Colonic mucosa (tissue), 4 donors: ENCODE measurements around the gene INSYN1. TPM values are rescaled to one million over a fixed set of nuclear protein-coding genes. Genes with fewer than 3 reads are reported as not detected.

ENCODE experiments used
- DNase-seq: peaks from one replicate; pipeline ENCODE4 v3.0.0-alpha.2; 2020
- H3K27ac ChIP-seq: fragments of 200-600 bp; one replicate; pipeline ENCODE4 v1.8.0; 2021
- H3K27me3 ChIP-seq: fragments of 200-600 bp; one replicate; pipeline ENCODE4 v1.8.0; 2021
- H3K36me3 ChIP-seq: fragments of 200-600 bp; one replicate; pipeline ENCODE4 v1.8.0; 2021
- H3K4me1 ChIP-seq: fragments of 200-600 bp; one replicate; pipeline ENCODE4 v1.8.0; 2021; ENCODE audit warnings: mild to moderate bottlenecking
- H3K4me3 ChIP-seq: fragments of 200-600 bp; one replicate; pipeline ENCODE4 v1.8.0; 2021
- H3K9ac ChIP-seq, 2 donors: one replicate each; pipeline ENCODE4 v1.7.0; 2013; ENCODE audit warnings: control low read depth in 2 of 2, low read depth in 2 of 2, low read length in 2 of 2
- H3K9me3 ChIP-seq: fragments of 200-600 bp; one replicate; pipeline ENCODE4 v1.8.0; 2021
- intact Hi-C: fragments of 100-400 bp; cut with DNase I; formaldehyde crosslinking; loops from one replicate; pipeline ENCODE4 v1.14.1; 2022
- total RNA-seq, 2 donors: library from RNA; stranded (reverse); fragmentation: NEBNext Ultra II Directional in 1 of 2; extraction: Animal tissue kit (Norgen Biotek cat#: 25700) in 1 of 2; gene quantifications; one replicate each; pipeline ENCODE4 v1.2.1, GENCODE V29; 2021
- TF ChIP-seq, protein P1 (sequence below): fragments of 200-600 bp; IDR thresholded peaks from one replicate; pipeline ENCODE4 v1.8.0; 2022; ENCODE audit warnings: antibody characterized with exemption, mild to moderate bottlenecking
- donor health status: healthy.
- donor health status: DM: no; HTN: no; CAD: no.
- donor health status: DM: no; HTN: no; CAD: no.

INSYN1 gene
- total RNA-seq, 2 donors from 2014 or later: 0.32 to 0.58 TPM

DNA sequence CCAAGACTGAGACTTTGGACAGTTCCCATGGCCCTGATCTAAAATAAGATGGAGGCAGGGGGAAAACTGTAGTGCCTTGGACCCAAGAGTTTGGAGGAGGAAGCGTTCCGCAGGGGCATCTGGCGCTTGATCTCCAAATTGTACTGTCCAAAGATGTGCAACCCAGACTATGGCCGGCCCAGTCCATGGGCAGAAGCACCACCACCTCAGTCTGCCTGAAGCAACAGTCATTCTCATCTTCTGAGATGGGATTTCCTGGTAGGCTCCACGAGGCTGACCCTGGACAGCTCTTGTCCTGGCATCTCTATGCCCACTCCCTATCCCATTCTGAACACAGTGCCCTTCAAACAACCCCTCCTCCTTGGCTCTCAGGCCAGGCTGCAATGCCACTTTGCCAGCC is 3.6 kb downstream of the INSYN1 start:
- no peaks in the 10 kb centered on the region for H3K36me3 ChIP-seq
- H3K4me1 ChIP-seq: no peaks in the 10 kb centered on the region
- intact Hi-C loops: no loop called here
- H3K9me3 ChIP-seq: no peaks in the 10 kb centered on the region
- no peak overlapping the region for H3K4me3 ChIP-seq
- TF ChIP-seq, protein P1, sequence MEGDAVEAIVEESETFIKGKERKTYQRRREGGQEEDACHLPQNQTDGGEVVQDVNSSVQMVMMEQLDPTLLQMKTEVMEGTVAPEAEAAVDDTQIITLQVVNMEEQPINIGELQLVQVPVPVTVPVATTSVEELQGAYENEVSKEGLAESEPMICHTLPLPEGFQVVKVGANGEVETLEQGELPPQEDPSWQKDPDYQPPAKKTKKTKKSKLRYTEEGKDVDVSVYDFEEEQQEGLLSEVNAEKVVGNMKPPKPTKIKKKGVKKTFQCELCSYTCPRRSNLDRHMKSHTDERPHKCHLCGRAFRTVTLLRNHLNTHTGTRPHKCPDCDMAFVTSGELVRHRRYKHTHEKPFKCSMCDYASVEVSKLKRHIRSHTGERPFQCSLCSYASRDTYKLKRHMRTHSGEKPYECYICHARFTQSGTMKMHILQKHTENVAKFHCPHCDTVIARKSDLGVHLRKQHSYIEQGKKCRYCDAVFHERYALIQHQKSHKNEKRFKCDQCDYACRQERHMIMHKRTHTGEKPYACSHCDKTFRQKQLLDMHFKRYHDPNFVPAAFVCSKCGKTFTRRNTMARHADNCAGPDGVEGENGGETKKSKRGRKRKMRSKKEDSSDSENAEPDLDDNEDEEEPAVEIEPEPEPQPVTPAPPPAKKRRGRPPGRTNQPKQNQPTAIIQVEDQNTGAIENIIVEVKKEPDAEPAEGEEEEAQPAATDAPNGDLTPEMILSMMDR: no peak
- H3K27me3 ChIP-seq: peaks cover 36% of the 10 kb centered on the region
- no peak for DNase-seq
- no peak overlapping the region for H3K9ac ChIP-seq
- H3K27ac ChIP-seq: no peak overlapping the region

DNA sequence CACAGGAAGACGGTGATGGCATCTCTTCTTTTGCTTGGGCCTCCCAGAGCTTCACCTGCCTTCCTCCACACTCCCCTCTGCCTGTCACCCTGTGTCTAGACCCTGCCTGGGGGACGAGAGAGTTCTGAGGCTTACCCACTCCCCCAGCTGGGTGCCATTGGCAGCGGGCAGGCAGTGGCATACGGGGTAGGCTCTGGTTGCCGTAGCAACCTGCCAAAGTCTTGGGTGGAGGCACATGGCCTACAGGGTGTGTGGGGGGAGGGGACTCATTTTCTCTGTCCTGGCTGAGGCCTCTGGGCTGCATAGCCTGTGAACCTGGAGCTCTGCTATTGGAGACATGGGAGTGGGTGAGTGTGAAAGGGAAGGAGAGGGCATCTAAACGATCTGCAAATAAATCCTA is 4.4 kb downstream of the INSYN1 start:
- TF ChIP-seq, protein P1: no peak
- DNase-seq: no peak
- H3K9me3 ChIP-seq: no peaks in the 10 kb centered on the region
- H3K9ac ChIP-seq: no peak overlapping the region
- intact Hi-C loops: no loop called here
- H3K36me3 ChIP-seq: no peaks in the 10 kb centered on the region
- H3K27ac ChIP-seq: no peak overlapping the region
- H3K4me3 ChIP-seq: no peak overlapping the region
- no peaks in the 10 kb centered on the region for H3K4me1 ChIP-seq
- peaks cover 31% of the 10 kb centered on the region for H3K27me3 ChIP-seq

DNA sequence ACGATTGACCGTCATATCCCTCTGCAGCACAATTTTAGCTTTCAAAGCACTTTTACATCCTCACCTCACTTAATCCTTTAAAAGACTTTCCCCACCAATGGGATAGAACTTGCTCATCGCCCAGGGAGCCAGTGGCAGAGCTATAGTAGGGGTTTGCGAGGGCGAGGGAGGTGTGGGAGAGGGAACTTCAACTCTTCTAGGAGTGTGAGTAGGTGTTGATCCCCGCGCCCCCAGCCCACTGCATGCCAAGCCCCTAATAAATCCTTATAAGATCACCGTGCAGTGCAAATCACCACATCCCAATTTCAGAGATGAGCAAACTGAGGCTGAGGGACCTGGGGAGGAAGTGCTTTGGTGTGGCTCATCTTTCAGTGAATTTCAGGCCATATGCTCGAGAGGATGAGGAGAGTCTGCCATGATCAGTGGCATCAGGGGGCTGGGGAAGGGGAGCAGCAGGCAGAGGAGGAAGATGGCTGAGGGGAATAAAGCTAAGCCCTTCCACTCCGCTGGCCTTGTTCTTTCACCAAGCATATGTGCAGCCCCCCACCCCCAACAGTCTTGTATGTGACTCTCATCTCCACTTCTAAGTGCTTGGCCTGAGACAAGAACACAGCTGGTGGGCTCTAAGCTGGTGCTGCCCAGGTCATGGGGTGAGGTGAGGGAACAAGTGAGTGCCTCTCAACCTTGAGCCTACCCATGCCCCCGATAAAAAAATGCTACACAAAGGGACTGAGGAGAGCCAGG is 5.1 kb downstream of the INSYN1 start:
- peaks cover 25% of the 10 kb centered on the region for H3K27me3 ChIP-seq
- H3K27ac ChIP-seq: no peak overlapping the region
- intact Hi-C loops: no loop called here
- H3K4me3 ChIP-seq: no peak overlapping the region
- no peak overlapping the region for H3K9ac ChIP-seq
- no peaks in the 10 kb centered on the region for H3K9me3 ChIP-seq
- DNase-seq: no peak
- TF ChIP-seq, protein P1: no peak
- H3K36me3 ChIP-seq: no peaks in the 10 kb centered on the region
- H3K4me1 ChIP-seq: no peaks in the 10 kb centered on the region

DNA sequence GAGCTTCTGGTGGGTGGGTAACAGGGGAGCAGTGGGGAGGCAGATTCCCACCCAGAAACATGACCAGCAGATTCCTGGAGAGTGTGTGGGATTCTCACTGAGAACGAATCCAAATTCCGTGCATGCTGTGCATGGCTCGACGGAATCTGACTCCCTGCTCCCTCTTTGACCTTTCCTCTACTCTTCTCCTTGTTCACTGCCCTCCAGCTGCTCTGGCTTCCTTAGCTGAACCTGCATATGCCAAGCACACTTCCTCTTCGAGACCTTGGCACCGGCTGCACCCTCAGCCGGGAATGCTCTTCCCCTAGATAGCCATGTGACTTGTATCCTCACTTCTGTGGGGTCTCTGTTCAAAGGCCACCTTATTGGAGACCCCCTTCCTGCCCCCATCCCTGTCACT is 6.3 kb downstream of the INSYN1 start:
- intact Hi-C loops: no loop called here
- TF ChIP-seq, protein P1: no peak
- Histone ChIP-seq H3K36me3 (no peaks in the 10 kb centered on the region), H3K9me3 (no peaks in the 10 kb centered on the region), H3K27me3 (peaks cover 16% of the 10 kb centered on the region), H3K9ac (no peak overlapping the region), H3K4me1 (no peaks in the 10 kb centered on the region), H3K4me3 (no peak overlapping the region), H3K27ac (no peak overlapping the region)
- DNase-seq: no peak

DNA sequence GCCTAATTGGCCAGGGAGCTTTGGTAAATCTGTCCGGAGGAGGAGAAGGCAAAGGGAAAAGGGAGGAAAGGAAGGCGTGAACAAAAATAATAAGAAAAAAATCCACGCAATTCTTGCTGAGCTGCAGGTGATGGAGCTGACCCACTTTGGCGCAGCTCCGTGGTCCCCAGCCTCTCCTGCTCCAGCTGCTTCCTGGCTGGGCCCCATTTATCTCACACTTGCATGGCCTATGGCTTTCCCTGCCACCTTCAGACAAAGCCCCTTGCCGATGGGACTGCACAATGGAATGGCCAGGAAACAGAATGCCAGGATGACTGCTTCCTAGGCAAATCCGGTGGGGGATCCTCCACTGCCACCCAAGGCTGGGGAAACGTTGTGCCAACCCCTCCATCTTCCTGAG is 6.9 kb downstream of the INSYN1 start:
- Histone ChIP-seq H3K27me3 (peaks cover 9% of the 10 kb centered on the region), H3K4me3 (no peak overlapping the region), H3K27ac (no peak overlapping the region), H3K36me3 (no peaks in the 10 kb centered on the region), H3K9ac (no peak overlapping the region), H3K9me3 (no peaks in the 10 kb centered on the region), H3K4me1 (no peaks in the 10 kb centered on the region)
- intact Hi-C loops: no loop called here
- no peak for DNase-seq
- TF ChIP-seq, protein P1: no peak
